ENCODE results near the gene GON7. TPM values are rescaled to one million over a fixed set of nuclear protein-coding genes. Genes with fewer than 3 reads are reported as not detected.
"Not testable (repeated sequence)": the region's sequence is repeated elsewhere in the genome, so short reads cannot be mapped to it uniquely, and the experiment has no call there.

GON7 gene
- total RNA-seq, 1 donor from 2014 or later: 6.5 TPM

- no peak for DNase-seq
- H3K36me3 Mint-ChIP-seq (ENCODE audit: unreplicated experiment): no peaks in the 10 kb centered on the region
- peak overlapping the region; percentile 56 for H3K27ac Mint-ChIP-seq (ENCODE audit: unreplicated experiment)
- H3K27me3 Mint-ChIP-seq (ENCODE audit: unreplicated experiment): no peaks in the 10 kb centered on the region
- H3K4me3 Mint-ChIP-seq (ENCODE audit: unreplicated experiment): no peak overlapping the region
- H3K4me1 Mint-ChIP-seq (ENCODE audit: low read depth, unreplicated experiment): peaks cover 5% of the 10 kb centered on the region
- TF ChIP-seq CTCF (IDR thresholded peaks at IDR 0.05; ENCODE audit: partially characterized antibody, unreplicated experiment): no peak
- H3K9me3 Mint-ChIP-seq (ENCODE audit: unreplicated experiment): no peaks in the 10 kb centered on the region
Measured at GRCh38 chr14:93161411-93161940, 45.4 kb downstream of the GON7 start.

- no peak for DNase-seq
- no peak overlapping the region for H3K4me3 Mint-ChIP-seq (ENCODE audit: unreplicated experiment)
- peaks cover 5% of the 10 kb centered on the region for H3K4me1 Mint-ChIP-seq (ENCODE audit: low read depth, unreplicated experiment)
- no peak overlapping the region for H3K27ac Mint-ChIP-seq (ENCODE audit: unreplicated experiment)
- no peak for TF ChIP-seq CTCF (IDR thresholded peaks at IDR 0.05; ENCODE audit: partially characterized antibody, unreplicated experiment)
- no peaks in the 10 kb centered on the region for H3K27me3 Mint-ChIP-seq (ENCODE audit: unreplicated experiment)
- no peaks in the 10 kb centered on the region for H3K9me3 Mint-ChIP-seq (ENCODE audit: unreplicated experiment)
- H3K36me3 Mint-ChIP-seq (ENCODE audit: unreplicated experiment): no peaks in the 10 kb centered on the region
Measured at GRCh38 chr14:93160353-93160801, 46.5 kb downstream of the GON7 start.

- H3K4me3 Mint-ChIP-seq (ENCODE audit: unreplicated experiment); DNase-seq; H3K9me3 Mint-ChIP-seq (ENCODE audit: unreplicated experiment); H3K4me1 Mint-ChIP-seq (ENCODE audit: low read depth, unreplicated experiment); H3K27me3 Mint-ChIP-seq (ENCODE audit: unreplicated experiment); H3K36me3 Mint-ChIP-seq (ENCODE audit: unreplicated experiment); H3K27ac Mint-ChIP-seq (ENCODE audit: unreplicated experiment): not testable (repeated sequence)
Measured at GRCh38 chr14:93159625-93160352, 47.1 kb downstream of the GON7 start.

GRCh38 chr14:93158349-93158748 is 48.5 kb downstream of the GON7 start:
- H3K27me3 Mint-ChIP-seq (ENCODE audit: unreplicated experiment); DNase-seq; H3K4me3 Mint-ChIP-seq (ENCODE audit: unreplicated experiment); H3K36me3 Mint-ChIP-seq (ENCODE audit: unreplicated experiment); H3K4me1 Mint-ChIP-seq (ENCODE audit: low read depth, unreplicated experiment); H3K27ac Mint-ChIP-seq (ENCODE audit: unreplicated experiment); H3K9me3 Mint-ChIP-seq (ENCODE audit: unreplicated experiment): not testable (repeated sequence)

- Mint-ChIP-seq H3K27me3 (ENCODE audit: unreplicated experiment) (no peaks in the 10 kb centered on the region), H3K9me3 (ENCODE audit: unreplicated experiment) (peaks cover 2% of the 10 kb centered on the region), H3K27ac (ENCODE audit: unreplicated experiment) (no peak overlapping the region), H3K4me1 (ENCODE audit: low read depth, unreplicated experiment) (peaks cover 5% of the 10 kb centered on the region), H3K36me3 (ENCODE audit: unreplicated experiment) (no peaks in the 10 kb centered on the region), H3K4me3 (ENCODE audit: unreplicated experiment) (no peak overlapping the region)
- no peak for DNase-seq
- no peak for TF ChIP-seq CTCF (IDR thresholded peaks at IDR 0.05; ENCODE audit: partially characterized antibody, unreplicated experiment)
Measured at GRCh38 chr14:93156693-93157369, 50.0 kb downstream of the GON7 start.

GRCh38 chr14:93155667-93156066 is 51.2 kb downstream of the GON7 start:
- H3K27me3 Mint-ChIP-seq (ENCODE audit: unreplicated experiment): peaks cover 1% of the 10 kb centered on the region
- H3K36me3 Mint-ChIP-seq (ENCODE audit: unreplicated experiment): no peaks in the 10 kb centered on the region
- DNase-seq: no peak
- H3K9me3 Mint-ChIP-seq (ENCODE audit: unreplicated experiment): peaks cover 2% of the 10 kb centered on the region
- H3K4me3 Mint-ChIP-seq (ENCODE audit: unreplicated experiment): no peak overlapping the region
- no peak for TF ChIP-seq CTCF (IDR thresholded peaks at IDR 0.05; ENCODE audit: partially characterized antibody, unreplicated experiment)
- peaks cover 5% of the 10 kb centered on the region for H3K4me1 Mint-ChIP-seq (ENCODE audit: low read depth, unreplicated experiment)
- H3K27ac Mint-ChIP-seq (ENCODE audit: unreplicated experiment): no peak overlapping the region
